Measurements from ENCODE around the gene FNBP1L.
"Not testable (repeated sequence)": the region's sequence is repeated elsewhere in the genome, so short reads cannot be mapped to it uniquely, and the experiment has no call there.

Gene FNBP1L

DNA sequence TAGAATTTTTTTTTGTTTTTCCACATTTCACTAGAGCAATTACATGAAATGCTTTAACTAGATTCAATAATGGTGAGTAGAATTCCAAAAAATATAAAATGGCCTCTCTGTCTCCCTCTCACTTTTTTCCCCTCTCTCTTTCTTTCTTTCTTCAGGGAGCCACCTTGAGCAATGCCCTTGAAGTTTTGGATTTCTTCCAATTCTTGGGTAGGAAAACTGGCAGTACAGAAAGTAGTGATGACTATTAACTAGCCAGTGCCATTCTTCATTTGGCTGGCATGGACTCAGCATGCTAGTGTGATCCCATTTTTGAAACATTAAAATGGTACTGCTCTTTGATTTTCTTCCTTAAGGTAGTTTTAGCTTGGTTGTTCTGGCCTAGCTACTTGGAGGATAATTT is 4.5 kb upstream of the FNBP1L start:
- DNase-seq (ENCODE audit: low read depth in 2 of 2): no peak

DNA sequence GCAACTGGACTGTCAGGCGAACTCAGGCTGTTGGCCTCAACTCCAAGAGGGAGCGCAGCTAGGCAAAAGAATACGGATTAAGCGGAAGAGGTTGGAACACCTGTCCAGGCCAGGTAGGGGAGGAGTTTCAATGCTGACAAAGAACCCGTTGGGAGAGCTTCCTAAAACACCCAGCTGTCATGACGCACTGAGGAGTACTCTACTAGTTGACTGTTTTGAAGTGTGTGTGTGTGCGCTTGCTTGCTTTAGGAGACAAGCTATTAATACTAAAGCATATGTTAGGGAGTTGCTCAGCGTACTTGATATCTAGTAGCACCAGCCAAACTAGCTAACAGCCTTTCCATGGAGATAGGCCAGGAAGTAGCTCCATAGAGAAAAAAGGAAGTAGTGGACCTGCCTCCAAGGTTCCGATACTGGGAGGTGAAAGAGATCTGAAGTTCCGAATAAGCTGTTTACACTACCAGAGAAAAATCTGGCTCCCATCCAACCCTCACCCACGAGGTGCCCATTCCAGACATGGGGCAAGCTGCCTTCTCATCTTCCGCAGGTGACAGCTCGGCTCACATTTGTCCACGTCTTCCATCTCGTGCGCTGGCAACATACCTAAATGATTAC is 974 bp upstream of the FNBP1L start:
- no peak for DNase-seq (ENCODE audit: low read depth in 2 of 2)

DNA sequence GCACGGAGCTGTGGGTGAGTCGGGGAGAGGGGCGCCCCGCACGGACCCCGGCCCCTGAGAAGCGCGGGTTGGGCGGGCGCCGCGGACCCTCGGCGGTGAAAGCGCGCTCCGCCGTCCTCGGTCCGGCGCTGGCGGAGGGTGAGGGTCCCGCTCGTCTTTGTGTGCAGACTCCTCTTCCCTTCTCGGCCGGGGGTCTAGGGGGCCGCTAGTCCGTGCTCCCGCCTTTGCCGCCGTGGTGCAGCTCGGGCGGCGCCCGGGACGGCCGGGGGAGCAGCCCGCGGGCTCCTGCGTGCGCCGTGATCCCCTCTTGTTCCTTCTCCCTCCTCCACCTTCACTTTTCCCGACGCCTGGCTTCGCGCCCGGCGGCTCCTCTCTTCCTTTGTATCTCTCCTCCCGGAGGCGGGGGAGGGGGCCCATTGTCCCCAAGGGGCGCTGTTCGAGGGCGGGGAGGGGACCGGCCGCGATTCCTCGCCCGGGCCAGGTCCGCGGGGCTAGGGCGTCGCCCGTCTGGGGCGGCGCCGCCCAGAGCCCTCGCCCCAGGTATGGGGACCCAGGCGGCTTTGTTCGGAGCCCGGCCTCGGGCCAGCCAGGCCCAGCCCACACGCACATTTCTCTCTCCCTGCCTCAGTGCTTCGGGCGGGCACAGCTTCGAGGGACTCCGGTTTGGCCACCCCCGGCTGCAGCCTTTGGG is 519 bp downstream of the FNBP1L start:
- DNase-seq (ENCODE audit: low read depth in 2 of 2): no peak

DNA sequence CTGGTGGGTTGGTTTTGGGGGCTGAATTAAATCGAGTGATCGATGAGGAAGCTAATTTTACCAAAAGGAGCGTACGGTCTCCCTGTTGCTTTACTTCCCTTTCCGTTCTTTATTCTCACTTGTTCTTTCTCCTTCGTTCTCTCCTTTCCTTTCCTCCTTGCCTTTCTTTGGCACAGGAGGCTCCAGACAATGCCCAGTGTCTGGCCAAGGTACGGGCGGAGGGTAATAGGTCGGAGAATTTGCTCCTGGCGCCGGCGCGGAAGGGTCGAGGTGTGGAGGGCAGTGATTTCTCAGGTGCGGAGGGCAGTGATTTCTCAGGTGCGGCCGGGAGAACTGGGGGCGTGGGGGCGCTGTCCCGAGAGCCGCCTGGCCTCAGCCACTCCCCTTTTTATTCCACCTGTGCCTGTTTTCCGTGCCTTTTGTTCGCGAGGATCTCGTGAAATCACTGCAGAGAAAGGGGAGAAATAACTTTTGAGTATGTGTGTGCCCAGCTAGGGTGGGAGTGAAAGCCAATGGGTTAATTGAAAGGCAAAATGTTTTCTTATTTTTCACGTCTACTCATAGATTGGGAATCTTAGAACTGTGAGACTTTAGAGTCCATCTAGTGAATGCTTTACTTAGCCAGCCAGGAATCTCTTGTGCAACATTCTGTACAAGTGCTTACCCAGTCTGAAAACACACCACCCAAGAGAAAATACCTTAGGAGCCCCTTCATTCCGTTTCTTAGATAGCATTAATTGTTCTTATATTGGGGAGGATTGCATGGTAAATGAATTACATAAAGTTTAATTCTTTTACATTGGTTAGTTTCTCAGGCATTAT is 1.3 kb downstream of the FNBP1L start:
- DNase-seq (ENCODE audit: low read depth in 2 of 2): no peak

DNA sequence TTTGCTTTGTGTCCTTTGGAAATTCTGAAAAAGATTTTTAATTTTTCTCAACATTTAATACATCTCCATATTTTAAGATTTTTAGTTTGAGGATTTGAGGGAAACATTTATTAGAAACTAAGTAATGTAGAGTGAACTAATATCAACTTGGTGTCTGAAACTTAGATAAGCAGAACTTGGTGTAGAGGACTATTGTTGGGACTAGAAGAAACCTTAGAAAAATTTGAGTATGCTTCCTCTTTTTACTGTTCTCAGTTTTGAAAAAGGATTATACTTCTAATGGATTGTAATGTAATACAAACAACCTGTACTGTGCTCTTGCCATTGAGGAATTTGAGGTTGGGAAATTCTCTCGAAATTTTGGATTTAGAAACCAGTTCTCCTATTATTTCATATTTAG is 2.4 kb downstream of the FNBP1L start:
- no peak for DNase-seq (ENCODE audit: low read depth in 2 of 2)

DNA sequence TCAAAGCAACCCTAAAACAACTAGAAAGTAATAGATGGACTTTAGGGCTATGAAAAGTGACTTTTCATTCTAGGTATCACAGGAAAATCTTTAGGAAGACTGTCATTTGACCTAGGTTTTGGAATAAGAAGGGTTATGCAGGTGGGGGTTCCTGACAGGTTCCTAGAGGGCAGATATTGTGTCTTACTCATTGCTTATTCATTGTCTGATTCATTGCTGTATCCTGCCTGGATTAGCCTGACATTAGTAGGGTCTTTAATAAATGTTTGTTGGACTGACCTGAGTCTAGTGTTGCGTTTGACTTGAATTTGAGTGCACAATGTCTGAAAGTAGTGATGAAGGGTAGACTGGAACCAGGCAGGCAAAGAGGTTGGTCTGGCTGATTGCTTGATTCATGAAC is 6.0 kb downstream of the FNBP1L start:
- no peak for DNase-seq (ENCODE audit: low read depth in 2 of 2)

DNA sequence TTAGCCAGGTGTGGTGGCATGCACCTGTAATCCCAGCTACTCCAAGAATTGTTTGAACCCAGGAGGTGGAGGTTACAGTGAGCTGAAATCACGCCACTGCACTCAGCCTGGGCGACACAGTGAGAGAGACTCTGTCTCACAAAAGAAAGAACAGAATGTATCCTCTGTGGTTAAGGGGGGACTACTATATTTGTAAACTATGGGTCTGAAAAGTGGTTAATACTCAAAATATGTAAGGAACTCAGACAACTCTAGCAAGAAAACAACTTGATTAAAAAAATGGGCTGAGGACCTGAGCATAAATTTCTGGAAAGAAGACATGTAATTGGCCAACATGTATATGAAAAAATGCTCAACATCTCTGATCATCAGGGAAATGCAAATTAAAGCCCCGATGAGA is 11.2 kb downstream of the FNBP1L start:
- DNase-seq (ENCODE audit: low read depth in 2 of 2): no peak

DNA sequence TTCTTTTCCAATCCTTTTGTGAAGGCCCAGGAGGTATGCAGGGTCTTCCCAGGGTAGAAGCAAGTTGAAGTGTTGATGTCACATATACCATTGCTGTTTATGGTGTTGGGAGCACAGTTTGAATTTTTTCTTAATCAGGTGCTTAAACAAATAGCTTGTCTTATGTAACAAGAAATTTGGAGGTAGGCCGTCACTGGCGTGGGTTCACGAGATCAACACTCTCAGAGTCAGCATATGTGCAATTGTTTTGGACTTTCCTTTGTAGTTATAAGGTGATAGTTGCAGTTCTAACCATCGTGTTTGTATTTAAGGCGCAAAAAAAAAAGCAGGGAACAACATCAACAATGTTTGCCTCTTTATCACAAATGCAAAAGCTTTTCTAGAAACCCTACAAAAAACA is 13.3 kb downstream of the FNBP1L start:
- no peak for DNase-seq (ENCODE audit: low read depth in 2 of 2)

DNA sequence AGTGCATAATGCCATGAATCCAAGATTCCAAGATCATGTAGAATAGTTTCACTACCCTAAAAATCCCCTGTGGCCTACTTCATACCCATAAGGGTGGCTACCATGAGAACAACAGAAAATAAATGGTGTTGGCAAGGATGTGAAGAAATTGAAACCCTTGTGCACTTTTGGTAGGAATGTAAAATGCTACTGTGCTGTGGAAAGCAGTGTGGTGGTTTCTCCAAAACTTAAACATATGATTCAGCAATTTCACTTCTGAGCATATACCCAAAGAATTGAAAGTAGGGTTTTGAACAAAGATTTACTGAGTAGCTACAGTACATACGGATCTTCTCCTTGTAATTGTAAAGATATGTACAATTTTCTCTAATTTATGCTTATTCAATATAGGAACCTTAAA is 16.0 kb downstream of the FNBP1L start:
- no peak for DNase-seq (ENCODE audit: low read depth in 2 of 2)

DNA sequence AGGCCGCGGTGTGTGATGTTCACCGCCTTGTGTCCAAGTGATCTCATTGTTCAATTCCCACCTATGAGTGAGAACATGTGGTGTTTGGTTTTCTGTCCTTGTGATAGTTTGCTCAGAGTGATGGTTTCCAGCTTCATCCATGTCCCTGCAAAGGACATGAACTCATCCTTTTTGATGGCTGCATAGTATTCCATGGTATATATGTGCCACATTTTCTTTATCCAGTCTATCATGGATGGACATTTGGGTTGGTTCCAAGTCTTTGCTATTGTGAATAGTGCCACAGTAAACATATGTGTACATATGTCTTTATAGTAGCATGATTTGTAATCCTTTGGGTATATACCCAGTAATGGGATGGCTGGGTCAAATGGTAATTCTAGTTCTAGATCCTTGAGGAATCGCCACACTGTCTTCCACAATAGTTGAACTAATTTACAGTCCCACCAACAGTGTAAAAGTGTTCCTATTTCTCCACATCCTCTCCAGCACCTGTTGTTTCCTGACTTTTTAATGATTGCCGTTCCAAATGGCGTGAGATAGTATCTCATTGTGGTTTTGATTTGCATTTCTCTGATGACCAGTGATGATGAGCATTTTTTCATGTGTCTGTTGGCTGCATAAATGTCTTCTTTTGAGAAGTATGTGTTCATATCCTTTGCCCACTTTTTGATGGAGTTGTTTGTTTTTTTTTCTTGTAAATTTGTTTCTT is 17.6 kb downstream of the FNBP1L start:
- not testable (repeated sequence) for DNase-seq (ENCODE audit: low read depth in 2 of 2)

DNA sequence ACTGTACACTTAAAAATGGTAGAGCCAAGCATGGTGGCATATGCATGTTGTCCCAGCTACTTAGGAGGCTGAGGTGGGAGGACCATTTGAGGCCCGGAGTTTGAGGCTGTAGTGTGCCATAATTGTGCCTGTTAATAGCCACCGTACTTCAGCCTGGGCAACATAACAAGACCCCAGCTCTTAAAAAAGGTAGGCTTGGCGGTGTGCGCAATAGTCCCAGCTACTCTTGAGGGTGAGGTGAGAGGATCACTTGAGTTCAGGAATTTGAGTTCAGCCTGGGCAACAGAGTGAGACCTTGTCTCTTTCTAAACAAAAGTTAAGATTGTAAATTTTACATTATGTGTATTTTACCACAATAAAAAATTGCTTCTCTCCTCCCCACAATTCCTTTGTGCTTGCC is 19.7 kb downstream of the FNBP1L start:
- DNase-seq (ENCODE audit: low read depth in 2 of 2): no peak

DNA sequence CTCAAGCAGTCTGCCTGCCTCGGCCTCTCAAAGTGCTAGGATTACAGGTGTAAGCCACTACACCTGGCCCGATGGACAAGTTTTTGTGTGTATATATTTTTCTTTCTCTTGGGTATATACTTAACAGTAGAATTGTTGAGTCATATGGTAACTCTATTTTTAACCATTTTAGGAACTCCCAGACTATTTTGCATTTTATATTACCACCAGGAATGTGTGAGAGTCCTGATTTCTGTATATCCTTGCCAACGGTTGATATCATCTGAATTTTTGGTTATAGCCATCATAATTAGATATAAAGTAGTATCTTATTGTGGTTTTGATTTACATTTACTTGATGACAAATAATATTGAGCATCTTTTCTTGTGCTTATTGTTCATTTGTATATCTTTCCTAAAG is 20.7 kb downstream of the FNBP1L start:
- no peak for DNase-seq (ENCODE audit: low read depth in 2 of 2)

DNA sequence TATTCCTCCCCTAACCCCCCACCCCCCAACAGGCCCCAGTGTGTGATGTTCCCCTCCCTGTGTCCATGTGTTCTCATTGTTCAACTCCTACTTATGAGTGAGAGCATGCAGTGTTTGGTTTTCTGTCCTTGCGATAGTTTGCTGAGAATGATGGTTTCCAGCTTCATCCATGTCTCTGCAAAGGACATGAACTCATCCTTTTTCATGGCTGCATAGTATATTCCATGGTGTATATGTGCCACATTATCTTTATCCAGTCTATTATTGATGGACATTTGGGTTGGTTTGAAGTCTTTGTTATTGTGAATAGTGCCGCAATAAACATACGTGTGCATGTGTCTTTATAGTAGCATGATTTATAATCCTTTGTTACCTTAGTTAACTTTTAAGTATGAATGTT is 21.3 kb downstream of the FNBP1L start:
- not testable (repeated sequence) for DNase-seq (ENCODE audit: low read depth in 2 of 2)

DNA sequence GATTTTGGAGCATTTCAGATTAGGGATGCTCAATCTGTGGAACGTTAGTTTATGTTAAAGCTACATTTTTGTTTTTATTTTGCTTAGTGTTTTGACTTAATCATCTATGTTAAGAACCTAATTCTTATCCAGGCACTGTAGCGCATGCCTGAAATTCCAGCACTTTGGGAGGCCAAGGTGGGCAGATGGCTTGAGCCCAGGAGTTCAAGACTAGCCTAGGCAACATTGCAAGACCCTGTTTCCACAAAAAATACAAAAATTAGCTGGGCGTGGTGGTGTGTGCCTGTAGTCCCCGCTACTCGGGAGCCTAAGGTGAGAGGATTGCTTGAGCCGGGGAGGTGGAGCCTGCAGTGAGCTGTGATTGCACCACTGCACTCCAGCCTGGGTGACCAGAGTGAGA is 23.4 kb downstream of the FNBP1L start:
- DNase-seq (ENCODE audit: low read depth in 2 of 2): no peak

DNA sequence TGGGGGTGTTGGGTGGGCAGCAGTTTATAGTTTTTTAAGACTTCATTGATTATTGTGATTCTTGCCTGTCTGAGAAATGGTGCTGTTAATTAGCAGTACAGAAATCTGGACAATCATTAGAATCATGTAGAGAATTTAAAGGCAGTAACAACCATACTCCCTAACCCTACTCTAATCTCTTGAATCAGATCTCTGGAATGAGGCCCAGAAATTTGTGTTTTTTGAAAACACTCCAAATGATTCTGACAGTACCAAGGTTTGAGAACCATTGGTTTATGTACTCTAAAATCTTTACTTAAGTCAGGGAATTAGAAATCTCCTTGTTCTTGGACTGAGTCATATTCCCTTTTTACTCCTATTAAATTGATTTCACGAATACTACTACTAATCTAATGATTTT is 24.0 kb downstream of the FNBP1L start:
- DNase-seq (ENCODE audit: low read depth in 2 of 2): no peak

DNA sequence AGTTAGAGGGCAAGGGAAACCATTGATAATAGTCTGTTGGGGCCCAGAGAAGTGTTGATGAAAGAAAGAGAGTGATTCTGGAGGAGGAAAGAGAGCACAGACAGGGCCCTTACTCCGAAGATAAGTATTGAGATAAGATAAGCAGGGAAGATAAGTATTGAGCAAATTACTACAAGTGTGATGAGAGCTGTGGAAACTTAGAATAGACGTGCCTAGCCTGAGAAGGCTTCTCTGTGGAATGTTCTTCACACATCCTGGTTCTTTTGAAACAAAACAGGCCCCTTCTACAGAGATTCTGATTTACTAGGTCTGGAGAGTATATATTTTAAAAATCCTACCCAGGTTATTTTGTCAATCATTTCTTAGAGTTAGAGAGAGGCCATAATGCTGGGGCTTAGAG is 26.4 kb downstream of the FNBP1L start:
- no peak for DNase-seq (ENCODE audit: low read depth in 2 of 2)

DNA sequence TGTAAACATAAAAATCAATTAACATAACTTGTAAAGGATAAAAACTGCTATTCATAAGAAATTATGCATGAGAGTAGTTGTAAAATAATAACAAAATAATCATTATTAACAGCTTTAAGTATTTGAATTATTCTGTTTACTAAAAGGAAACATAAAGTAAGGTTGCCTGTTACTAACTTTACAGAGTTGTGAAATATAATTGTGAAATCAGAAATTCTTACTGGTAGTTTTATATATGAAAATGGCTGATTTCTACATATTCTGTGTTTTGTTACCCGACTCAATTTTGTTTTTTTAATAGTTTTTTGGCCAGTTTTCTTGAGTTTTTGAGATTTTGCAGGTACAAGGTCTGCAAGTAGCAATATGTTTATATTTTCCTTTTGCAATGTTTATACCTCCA is 27.8 kb downstream of the FNBP1L start:
- DNase-seq (ENCODE audit: low read depth in 2 of 2): no peak

DNA sequence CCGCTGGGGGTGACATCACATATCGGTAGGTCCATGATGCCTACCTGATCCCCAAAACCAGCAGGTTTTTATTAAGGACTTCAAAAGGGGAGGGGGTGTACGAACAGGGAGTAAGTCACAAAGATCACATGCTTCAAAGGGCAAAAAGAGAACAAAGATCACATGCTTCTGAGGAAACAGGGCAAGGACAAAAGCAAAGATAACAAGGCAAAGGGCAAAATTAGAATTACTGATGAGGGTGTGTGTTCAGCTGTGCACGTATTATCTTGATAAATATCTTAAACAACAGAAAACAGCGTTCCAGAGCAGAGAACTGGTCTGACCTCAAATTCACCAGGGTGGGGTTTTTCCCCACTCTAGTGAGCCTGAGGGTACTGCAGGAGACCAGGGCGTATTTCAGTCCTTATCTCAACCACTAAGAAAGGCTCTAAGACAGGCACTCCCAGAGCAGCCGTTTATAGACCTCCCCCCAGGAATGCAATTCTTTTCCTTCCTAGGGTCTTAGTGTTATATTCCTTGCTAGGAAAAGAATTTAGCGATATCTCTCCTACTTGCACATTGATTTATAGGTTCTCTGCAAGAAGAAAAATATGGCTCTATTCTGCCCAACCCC is 31.3 kb downstream of the FNBP1L start:
- DNase-seq (ENCODE audit: low read depth in 2 of 2): not testable (repeated sequence)

DNA sequence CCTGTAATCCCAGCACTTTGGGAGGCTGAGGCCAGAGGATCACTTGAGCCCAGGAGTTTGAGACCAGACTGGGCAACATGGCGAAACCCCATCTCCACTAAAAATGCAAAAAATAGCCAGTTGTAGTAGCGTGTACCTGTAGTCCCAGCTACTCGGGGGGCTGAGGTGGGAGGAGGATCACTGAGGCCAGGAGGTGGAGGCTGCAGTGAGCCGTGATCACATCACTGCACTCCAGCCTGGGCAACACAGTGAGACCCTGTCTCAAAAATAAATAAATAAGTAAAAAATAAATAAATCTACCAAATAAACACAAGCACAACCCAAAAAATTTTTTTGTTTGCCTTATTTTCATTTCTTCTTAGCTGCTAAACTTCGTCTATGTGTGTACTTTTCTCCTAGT is 34.0 kb downstream of the FNBP1L start:
- not testable (repeated sequence) for DNase-seq (ENCODE audit: low read depth in 2 of 2)

DNA sequence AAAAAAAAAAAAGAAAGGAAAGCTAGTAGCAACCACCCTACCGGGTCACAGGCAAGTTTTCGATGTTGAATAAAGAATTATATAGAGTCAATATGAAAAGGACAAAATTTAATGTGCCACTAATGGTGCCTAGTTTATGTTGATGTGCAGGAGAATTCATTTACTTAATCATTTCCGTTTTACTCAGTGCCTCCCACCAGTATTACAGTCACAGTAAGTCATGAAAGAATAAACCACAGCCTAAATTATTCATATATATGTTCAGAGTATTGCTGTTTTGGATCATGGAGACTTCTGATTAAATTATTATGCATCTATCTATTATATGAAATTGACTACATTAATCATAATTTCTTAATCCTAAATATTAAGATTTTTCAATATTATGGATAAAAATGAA is 35.3 kb downstream of the FNBP1L start:
- no peak for DNase-seq (ENCODE audit: low read depth in 2 of 2)

DNA sequence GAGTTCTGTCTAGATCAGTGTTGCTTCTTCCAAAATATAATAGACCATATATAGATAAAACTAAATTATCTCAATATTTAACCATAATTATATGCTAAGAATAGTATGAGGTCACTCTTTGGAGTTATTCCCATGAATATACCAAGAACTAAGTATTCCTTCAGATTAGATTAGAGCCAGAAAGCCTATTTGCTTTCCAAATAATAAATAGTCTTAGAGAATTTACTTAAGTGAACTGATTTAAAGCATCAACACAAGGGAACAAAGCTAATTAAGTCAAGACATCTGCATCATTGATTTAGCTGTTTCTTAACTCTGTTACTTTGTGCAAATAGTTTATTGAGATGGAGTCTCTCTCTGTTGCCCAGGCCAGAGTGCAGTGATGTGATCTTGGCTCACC is 35.7 kb downstream of the FNBP1L start:
- DNase-seq (ENCODE audit: low read depth in 2 of 2): no peak

DNA sequence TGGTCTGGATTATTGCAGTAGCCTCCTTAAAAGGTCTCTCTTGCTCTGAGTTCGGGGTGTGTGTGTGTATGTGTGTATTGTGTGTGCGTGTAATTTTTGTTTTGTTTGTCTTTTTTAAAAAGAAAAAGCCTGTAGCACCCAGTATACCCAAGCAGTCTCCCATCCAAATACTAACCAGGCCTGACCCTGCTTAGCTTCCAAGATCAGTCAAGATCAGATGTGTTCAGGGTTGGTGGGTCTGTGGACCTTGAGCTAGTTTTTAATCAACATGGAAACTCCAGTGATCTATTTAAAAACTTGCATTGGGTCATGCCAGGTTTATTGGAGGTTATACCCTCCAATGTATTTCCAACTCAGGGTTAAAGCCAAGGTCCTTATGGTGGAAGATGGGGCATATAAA is 40.3 kb downstream of the FNBP1L start:
- DNase-seq (ENCODE audit: low read depth in 2 of 2): no peak

All from activated CD4-positive, alpha-beta T cell treated with anti-CD3 and anti-CD28 coated beads for 24 hours (primary cell).